Smooth muscle cell (in vitro differentiated cells): ENCODE results near the gene GOT2. TPM values are rescaled to one million over a fixed set of nuclear protein-coding genes. Genes with fewer than 3 reads are reported as not detected.

ENCODE experiments used
- DNase-seq: peaks from one replicate; lab custom pipeline; 2025; ENCODE audit not compliant: unreplicated experiment; lab: John Stamatoyannopoulos, UW
- H2AFZ ChIP-seq: fragments of 200-600 bp; sonication (generic); 2 replicates; pipeline ENCODE4 v1.6.0; 2016; ENCODE audit warnings: antibody characterized with exemption, low read depth, mild to moderate bottlenecking
- H3F3A ChIP-seq: fragments of 200-600 bp; sonication (generic); 2 replicates; pipeline ENCODE4 v1.6.0; 2017; ENCODE audit warnings: antibody characterized with exemption, low read depth
- H3K27ac ChIP-seq: fragments of 200-600 bp; sonication (generic); 2 replicates; pipeline ENCODE4 v1.5.1; 2016; ENCODE audit warnings: low read depth, mild to moderate bottlenecking
- H3K27me3 ChIP-seq: fragments of 200-600 bp; sonication (generic); 2 replicates; pipeline ENCODE4 v1.6.1; 2016; ENCODE audit warnings: low read depth, mild to moderate bottlenecking
- H3K36me3 ChIP-seq: fragments of 200-600 bp; sonication (generic); 2 replicates; pipeline ENCODE4 v1.5.1; 2016; ENCODE audit warnings: low read depth
- H3K4me1 ChIP-seq: fragments of 200-600 bp; sonication (generic); 2 replicates; pipeline ENCODE4 v1.5.1; 2016; ENCODE audit warnings: low read depth
- H3K4me2 ChIP-seq: fragments of 200-600 bp; sonication (generic); 2 replicates; pipeline ENCODE4 v1.6.0; 2016; ENCODE audit warnings: mild to moderate bottlenecking
- H3K4me3 ChIP-seq: fragments of 200-600 bp; sonication (generic); 2 replicates; pipeline ENCODE4 v1.5.1; 2016; ENCODE audit warnings: mild to moderate bottlenecking
- H3K79me2 ChIP-seq: fragments of 200-600 bp; sonication (generic); 2 replicates; pipeline ENCODE4 v1.6.0; 2016; ENCODE audit warnings: low read depth, mild to moderate bottlenecking
- H3K9ac ChIP-seq: fragments of 200-600 bp; sonication (generic); 2 replicates; pipeline ENCODE4 v1.6.0; 2016; ENCODE audit warnings: low read depth
- H3K9me3 ChIP-seq: fragments of 200-600 bp; sonication (generic); replicated peaks from 2 replicates; pipeline ENCODE4 v1.5.1; 2016; ENCODE audit warnings: low read depth
- H4K20me1 ChIP-seq: fragments of 200-600 bp; sonication (generic); 2 replicates; pipeline ENCODE4 v1.6.0; 2016; ENCODE audit warnings: low read depth
- WGBS: methylation state at CpG from one replicate; pipeline ENCODE4 v1.1.7; 2016; ENCODE audit warnings: low lambda C conversion rate; 5-methylcytosine and 5-hydroxymethylcytosine counted together
- polyA plus RNA-seq: library from polyadenylated mRNA; unstranded; fragments of >200 nt; fragmentation: Nextera tagmentation; extraction: Ambion mirVana; gene quantifications from 2 replicates; pipeline ENCODE4 v1.2.1, GENCODE V29; 2016
- total RNA-seq: library from RNA; depleted of rRNA; stranded (reverse); fragments of >200 nt; gene quantifications from 2 replicates; pipeline ENCODE4 v1.2.3, GENCODE V29; 2014
- TF ChIP-seq, protein P1 (sequence below): fragments of 200-600 bp; sonication (generic); IDR thresholded peaks from 2 replicates; pipeline ENCODE4 v1.5.1; 2017; ENCODE audit warnings: borderline replicate concordance, mild to moderate bottlenecking, antibody characterized with exemption; ENCODE audit not compliant: insufficient read depth, poor library complexity, severe bottlenecking

Gene GOT2
- total and polyA plus RNA-seq, 2 experiments from 2014 or later: 43.6 to 83.5 TPM

DNA sequence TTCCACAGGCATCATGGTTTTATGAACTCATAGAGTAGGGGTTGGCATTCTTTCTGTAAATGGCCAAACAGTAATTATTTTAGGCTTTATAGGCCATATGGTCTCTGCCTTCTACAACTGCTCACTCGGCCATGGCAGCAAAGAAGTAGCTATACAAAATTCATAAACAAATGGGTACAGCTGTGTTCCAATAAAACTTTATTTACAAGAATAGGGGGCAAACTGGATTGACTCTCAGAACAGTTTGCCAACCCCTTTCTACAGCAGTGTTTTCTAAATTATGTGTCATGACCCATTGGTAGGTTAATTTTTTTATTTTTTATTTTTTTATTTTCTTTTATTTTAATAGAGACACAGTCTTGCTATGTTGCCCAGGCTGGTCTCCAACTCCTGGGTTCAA is 20.4 kb downstream of the GOT2 start:
- no peak overlapping the region for H3K27ac ChIP-seq
- no peaks in the 10 kb centered on the region for H3K27me3 ChIP-seq
- no peak overlapping the region for H3K4me2 ChIP-seq
- DNase-seq: no peak
- H3F3A ChIP-seq: no peaks in the 10 kb centered on the region
- no peaks in the 10 kb centered on the region for H3K9me3 ChIP-seq
- no peaks in the 10 kb centered on the region for H3K4me1 ChIP-seq
- WGBS: 95% methylated on average over 1 of the region's 1 CpG
- no peak overlapping the region for H2AFZ ChIP-seq
- no peaks in the 10 kb centered on the region for H3K36me3 ChIP-seq
- TF ChIP-seq, protein P1, sequence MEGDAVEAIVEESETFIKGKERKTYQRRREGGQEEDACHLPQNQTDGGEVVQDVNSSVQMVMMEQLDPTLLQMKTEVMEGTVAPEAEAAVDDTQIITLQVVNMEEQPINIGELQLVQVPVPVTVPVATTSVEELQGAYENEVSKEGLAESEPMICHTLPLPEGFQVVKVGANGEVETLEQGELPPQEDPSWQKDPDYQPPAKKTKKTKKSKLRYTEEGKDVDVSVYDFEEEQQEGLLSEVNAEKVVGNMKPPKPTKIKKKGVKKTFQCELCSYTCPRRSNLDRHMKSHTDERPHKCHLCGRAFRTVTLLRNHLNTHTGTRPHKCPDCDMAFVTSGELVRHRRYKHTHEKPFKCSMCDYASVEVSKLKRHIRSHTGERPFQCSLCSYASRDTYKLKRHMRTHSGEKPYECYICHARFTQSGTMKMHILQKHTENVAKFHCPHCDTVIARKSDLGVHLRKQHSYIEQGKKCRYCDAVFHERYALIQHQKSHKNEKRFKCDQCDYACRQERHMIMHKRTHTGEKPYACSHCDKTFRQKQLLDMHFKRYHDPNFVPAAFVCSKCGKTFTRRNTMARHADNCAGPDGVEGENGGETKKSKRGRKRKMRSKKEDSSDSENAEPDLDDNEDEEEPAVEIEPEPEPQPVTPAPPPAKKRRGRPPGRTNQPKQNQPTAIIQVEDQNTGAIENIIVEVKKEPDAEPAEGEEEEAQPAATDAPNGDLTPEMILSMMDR: no peak
- no peak overlapping the region for H3K9ac ChIP-seq
- H3K4me3 ChIP-seq: no peak overlapping the region
- no peaks in the 10 kb centered on the region for H4K20me1 ChIP-seq
- no peaks in the 10 kb centered on the region for H3K79me2 ChIP-seq

DNA sequence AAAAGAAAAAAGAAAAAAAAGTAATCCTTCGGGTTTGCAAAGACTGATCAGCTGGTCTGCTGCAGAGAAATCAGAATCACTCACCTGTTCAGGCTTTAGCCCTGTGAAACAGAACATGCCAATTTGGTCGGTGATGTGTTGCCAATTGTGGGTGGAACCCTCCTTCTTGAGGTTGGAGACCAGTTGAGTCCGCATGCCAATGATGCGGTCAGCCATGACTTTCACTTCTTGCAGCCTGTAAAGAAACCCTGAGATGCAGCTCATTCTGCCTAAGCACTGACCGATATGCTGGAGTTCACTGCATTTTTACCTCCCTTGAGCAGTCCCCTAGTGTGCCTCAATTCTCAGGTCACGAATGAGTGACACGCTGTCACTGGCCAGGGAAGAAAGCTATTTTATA is 24.8 kb downstream of the GOT2 start:
- no peaks in the 10 kb centered on the region for H4K20me1 ChIP-seq
- H3K79me2 ChIP-seq: no peaks in the 10 kb centered on the region
- no peaks in the 10 kb centered on the region for H3K9me3 ChIP-seq
- no peak overlapping the region for H3K4me3 ChIP-seq
- H3K36me3 ChIP-seq: no peaks in the 10 kb centered on the region
- H3K27ac ChIP-seq: no peak overlapping the region
- WGBS: 96% methylated on average over 7 of the region's 7 CpGs
- H3K27me3 ChIP-seq: no peaks in the 10 kb centered on the region
- no peaks in the 10 kb centered on the region for H3F3A ChIP-seq
- no peaks in the 10 kb centered on the region for H3K4me1 ChIP-seq
- no peak overlapping the region for H2AFZ ChIP-seq
- TF ChIP-seq, protein P1: no peak
- no peak overlapping the region for H3K4me2 ChIP-seq
- no peak for DNase-seq
- H3K9ac ChIP-seq: no peak overlapping the region

- Histone ChIP-seq H3K79me2 (no peaks in the 10 kb centered on the region), H3K27ac (no peak overlapping the region), H4K20me1 (no peaks in the 10 kb centered on the region), H3K9ac (no peak overlapping the region), H3K36me3 (no peaks in the 10 kb centered on the region), H3K9me3 (no peaks in the 10 kb centered on the region), H3K27me3 (no peaks in the 10 kb centered on the region), H3K4me1 (no peaks in the 10 kb centered on the region), H3K4me2 (no peak overlapping the region), H3F3A (no peaks in the 10 kb centered on the region), H3K4me3 (no peak overlapping the region), H2AFZ (no peak overlapping the region)
- no peak for DNase-seq
- WGBS: 85% methylated on average over 4 of the region's 4 CpGs
- TF ChIP-seq, protein P1: no peak
Observed at GRCh38 chr16:58699151-58699550, 35.0 kb downstream of the GOT2 start.

DNA sequence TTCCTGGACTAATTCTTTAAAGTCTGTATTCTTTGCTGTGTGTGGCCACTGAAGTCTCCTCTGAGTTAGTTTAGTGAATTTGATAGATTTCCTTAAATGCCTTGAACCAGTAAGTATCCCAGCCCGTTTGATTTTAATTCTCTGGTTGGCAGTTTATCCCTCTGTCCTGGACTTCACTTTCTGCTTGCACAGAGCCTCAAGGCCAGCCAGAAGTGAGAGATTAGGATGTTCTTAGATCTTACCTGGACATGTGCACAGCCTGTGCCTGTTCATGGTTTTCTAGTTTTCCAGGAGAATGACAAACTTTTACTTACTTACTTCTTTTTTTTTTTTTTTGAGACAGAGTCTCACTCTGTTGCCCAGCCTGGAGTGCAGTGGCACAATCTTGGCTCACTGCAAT is 38.7 kb downstream of the GOT2 start:
- H3K9ac ChIP-seq: no peak overlapping the region
- H3K4me2 ChIP-seq: no peak overlapping the region
- H4K20me1 ChIP-seq: no peaks in the 10 kb centered on the region
- H3K36me3 ChIP-seq: no peaks in the 10 kb centered on the region
- H3K27me3 ChIP-seq: no peaks in the 10 kb centered on the region
- DNase-seq: no peak
- H3K4me1 ChIP-seq: no peaks in the 10 kb centered on the region
- H2AFZ ChIP-seq: no peak overlapping the region
- WGBS: 60% methylated on average over 1 of the region's 1 CpG
- TF ChIP-seq, protein P1: no peak
- H3F3A ChIP-seq: no peaks in the 10 kb centered on the region
- H3K27ac ChIP-seq: no peak overlapping the region
- H3K4me3 ChIP-seq: no peak overlapping the region
- H3K79me2 ChIP-seq: no peaks in the 10 kb centered on the region
- H3K9me3 ChIP-seq: no peaks in the 10 kb centered on the region
